HepG2 (cell line): ENCODE data around the gene OLR1. TPM values are rescaled to one million over a fixed set of nuclear protein-coding genes. Genes with fewer than 3 reads are reported as not detected.

Source experiments
- ATAC-seq: fragments of 200-7000 bp; cut with Tn5 transposase; 3 replicates; pipeline ENCODE4 v1.9.1; 2020; ENCODE audit warnings: mild to moderate bottlenecking, moderate library complexity
- BruUV-seq: library from RNA; stranded (reverse); fragments of 400-500 nt; replicated peaks from 2 replicates; lab custom pipeline; 2021; lab: Mats Ljungman, UMichigan
- CTCF ChIA-PET: fragments of 300-600 bp; formaldehyde crosslinking; extraction: SDS; loops from one replicate; lab custom pipeline; 2021; ENCODE audit warnings: low total read pairs, inconsistent platforms, low intra/inter-chr PET ratio; lab: Yijun Ruan, JAX
- POLR2A ChIA-PET: fragments of 350-600 bp; sonication (Branson Sonifier 250); formaldehyde crosslinking; loops from one replicate; lab custom pipeline; 2020; ENCODE audit warnings: antibody characterized with exemption, inconsistent platforms; lab: Yijun Ruan, JAX
- DNase-seq: peaks from one replicate; pipeline ENCODE4 v3.0.0-alpha.2; 2015; ENCODE audit warnings: low spot score
- FAIRE-seq: peaks from 3 replicates; lab custom pipeline; 2011; peaks lifted over from hg19 to GRCh38; lab: Jason Lieb, UNC
- H2AFZ ChIP-seq: one replicate; pipeline ENCODE4 v1.6.1; 2011; ENCODE audit warnings: low read length, inconsistent platforms
- H3K27ac ChIP-seq: fragments of 300-600 bp; 3 replicates; pipeline ENCODE4 v1.8.0; 2011; ENCODE audit warnings: mixed run types, mild to moderate bottlenecking, mixed read lengths, low read length, inconsistent platforms; ENCODE audit not compliant: insufficient read depth; ENCODE audit errors: extremely low read length
- H3K27me3 ChIP-seq, 2 experiments: fragments of 200-600 bp in 1 of 2; 2 replicates in 1 of 2; 3 replicates in 1 of 2; pipeline versions ENCODE4 v1.6.0 to v1.8.0; 2011; ENCODE audit warnings: low read length in 2 of 2, mild to moderate bottlenecking in 2 of 2, moderate library complexity in 2 of 2, inconsistent platforms in 1 of 2; ENCODE audit not compliant: insufficient read depth in 2 of 2, control insufficient read depth in 1 of 2
- H3K36me3 ChIP-seq, 2 experiments: fragments of 200-600 bp in 1 of 2; replicated peaks in 1 of 2; 2 replicates in 1 of 2; 3 replicates in 1 of 2; pipeline versions ENCODE4 v1.5.1 to v1.8.0; 2011; ENCODE audit warnings: low read length in 2 of 2, inconsistent platforms in 1 of 2; ENCODE audit not compliant: insufficient read depth in 2 of 2, control insufficient read depth in 1 of 2
- H3K4me1 ChIP-seq: 2 replicates; pipeline ENCODE4 v1.5.1; 2012; ENCODE audit warnings: low read length, inconsistent platforms; ENCODE audit not compliant: insufficient read depth
- H3K4me2 ChIP-seq: 2 replicates; pipeline ENCODE4 v1.6.0; 2011; ENCODE audit warnings: low read depth, low read length, inconsistent platforms
- H3K4me3 ChIP-seq, 3 experiments: fragments of 200-600 bp in 1 of 3; sonication (generic), shearing (Covaris generic) in 1 of 3; replicated peaks in 1 of 3; 2 replicates each; pipeline ENCODE4 v1.5.1; 2011 to 2016; ENCODE audit warnings: low read length in 3 of 3, inconsistent platforms in 2 of 3, low read depth in 2 of 3, mild to moderate bottlenecking in 2 of 3, control low read depth in 1 of 3, mixed read lengths in 1 of 3; ENCODE audit not compliant: insufficient read depth in 1 of 3
- H3K79me2 ChIP-seq: one replicate; pipeline ENCODE4 v1.6.1; 2011; ENCODE audit warnings: low read length, inconsistent platforms; ENCODE audit not compliant: insufficient read depth
- H3K9ac ChIP-seq: 2 replicates; pipeline ENCODE4 v1.6.0; 2011; ENCODE audit warnings: mild to moderate bottlenecking, low read depth, low read length, inconsistent platforms; ENCODE audit not compliant: insufficient read depth
- H3K9me3 ChIP-seq: 2 replicates; pipeline ENCODE4 v1.5.1; 2012; ENCODE audit warnings: mild to moderate bottlenecking, low read length
- H4K20me1 ChIP-seq: 2 replicates; pipeline ENCODE4 v1.6.0; 2011; ENCODE audit warnings: inconsistent platforms, mild to moderate bottlenecking, low read length, moderate library complexity; ENCODE audit not compliant: insufficient read depth
- BCLAF1 ChIP-seq: fragments of 450-650 bp; IDR thresholded peaks from 2 replicates; pipeline ENCODE4 v1.6.1; 2017; ENCODE audit warnings: mild to moderate bottlenecking
- DPF2 ChIP-seq: sonication (generic); formaldehyde crosslinking; IDR thresholded peaks from 2 replicates; pipeline ENCODE4 v1.4.0; 2020; ENCODE audit warnings: mild to moderate bottlenecking, low read depth, missing genetic modification reagents, borderline replicate concordance
- GPN1 ChIP-seq: sonication (generic); formaldehyde crosslinking; IDR thresholded peaks from 2 replicates; pipeline ENCODE4 v1.5.1; 2020; ENCODE audit warnings: missing genetic modification reagents, borderline replicate concordance
- HNRNPL ChIP-seq: fragments of 200-400 bp; formaldehyde crosslinking; IDR thresholded peaks from 2 replicates; pipeline ENCODE4 v1.6.1; 2017; ENCODE audit warnings: mild to moderate bottlenecking, low read depth, low read length
- KDM5B ChIP-seq: sonication (generic); formaldehyde crosslinking; IDR thresholded peaks from 2 replicates; pipeline ENCODE4 v1.4.0; 2020; ENCODE audit warnings: missing genetic modification reagents, mild to moderate bottlenecking, borderline replicate concordance
- SCMH1 ChIP-seq: sonication (generic); formaldehyde crosslinking; IDR thresholded peaks from 2 replicates; pipeline ENCODE4 v1.9.0; 2021; ENCODE audit warnings: missing genetic modification reagents, mild to moderate bottlenecking, borderline replicate concordance
- ZFP62 ChIP-seq: sonication (generic); formaldehyde crosslinking; IDR thresholded peaks from 2 replicates; pipeline ENCODE4 v1.4.0; 2020; ENCODE audit warnings: missing genetic modification reagents
- ZFX ChIP-seq: sonication (generic); formaldehyde crosslinking; IDR thresholded peaks from 2 replicates; pipeline ENCODE4 v1.4.0; 2020; ENCODE audit warnings: mild to moderate bottlenecking, low read depth, missing genetic modification reagents, moderate library complexity
- ZNF460 ChIP-seq: sonication (generic); formaldehyde crosslinking; IDR thresholded peaks from 2 replicates; pipeline ENCODE4 v1.5.1; 2020; ENCODE audit warnings: missing genetic modification reagents, mild to moderate bottlenecking, borderline replicate concordance
- ZNF510 ChIP-seq: sonication (generic); formaldehyde crosslinking; IDR thresholded peaks from 2 replicates; pipeline ENCODE4 v1.4.0; 2020; ENCODE audit warnings: low read depth, mild to moderate bottlenecking, missing genetic modification reagents
- ZNF891 ChIP-seq: sonication (generic); formaldehyde crosslinking; IDR thresholded peaks from 2 replicates; pipeline ENCODE4 v1.5.0; 2020; ENCODE audit warnings: mild to moderate bottlenecking, missing genetic modification reagents
- WGBS: methylation state at CpG from one replicate; pipeline ENCODE4 v1.1.6; 2017; ENCODE audit warnings: low lambda C conversion rate; 5-methylcytosine and 5-hydroxymethylcytosine counted together
- in situ Hi-C: cut with HindIII; loops from 2 replicates; pipeline ENCODE4 v1.10.0; 2017; ENCODE audit warnings: low pct_unique_long_range_greater_than_20kb; ENCODE audit not compliant: extremely low pct_ligation_motif_present
- intact Hi-C: fragments of 100-400 bp; cut with micrococcal nuclease; formaldehyde crosslinking; loops from one replicate; pipeline ENCODE4 v1.10.0; 2022; ENCODE audit not compliant: unreplicated experiment
- polyA plus RNA-seq, 8 experiments: library from polyadenylated mRNA; depleted of rRNA in 3 of 8; stranded (reverse) in 7 of 8; unstranded in 1 of 8; fragments of >200 nt; fragmentation: Illumina TruSeq in 4 of 8; extraction: Trizol in 4 of 8; gene quantifications; 2 replicates each; pipeline versions ENCODE4 v1.2.1 to v1.2.3, GENCODE V29; 2011 to 2016; ENCODE audit warnings: low read depth in 4 of 8, missing spikeins in 1 of 8, mixed read lengths in 1 of 8; ENCODE audit not compliant: insufficient read depth in 1 of 8
- total RNA-seq, 5 experiments: library from RNA; depleted of rRNA; stranded (reverse); fragments of >200 nt; fragmentation: Illumina TruSeq; extraction: Trizol; gene quantifications; 2 replicates each; pipeline ENCODE4 v1.2.3, GENCODE V29; 2016; ENCODE audit warnings: low read depth in 1 of 5

Gene OLR1
- total and polyA plus RNA-seq, 2 of the 13 experiments (the other 11 are each of a cell fraction or from before 2014, with no cell fraction given), result not detected

GRCh38 chr12:10165421-10165820 is 6.5 kb downstream of the OLR1 start (continued):
- TF ChIP-seq BCLAF1 (no peak), DPF2 (no peak), ZNF460 (CRISPR knock-in tag) (no peak), ZFP62 (no peak), HNRNPL (no peak), ZNF510 (CRISPR knock-in tag) (no peak)
- TF ChIP-seq, all 625 proteins: peak for 0

GRCh38 chr12:10163084-10163483 is 8.8 kb downstream of the OLR1 start:
- Histone ChIP-seq H3K4me3 (no peak overlapping the region), H3K27me3 (no peaks in the 10 kb centered on the region), H3K9ac (no peak overlapping the region), H3K27ac (no peak overlapping the region), H3K4me1 (no peaks in the 10 kb centered on the region), H3K4me2 (no peak overlapping the region), H3K9me3 (no peaks in the 10 kb centered on the region), H4K20me1 (no peaks in the 10 kb centered on the region), H2AFZ (no peak overlapping the region), H3K79me2 (no peaks in the 10 kb centered on the region), H3K36me3 (no peaks in the 10 kb centered on the region)
- TF ChIP-seq SCMH1 (no peak), ZFX (CRISPR knock-in tag) (no peak), KDM5B (CRISPR knock-in tag) (no peak), GPN1 (CRISPR knock-in tag) (no peak), ZNF891 (no peak)
- in situ Hi-C loops, result no loop called here
- BruUV-seq, result no TSS peak
- ATAC-seq (no peak), DNase-seq (no peak), FAIRE-seq (no peak)
- POLR2A ChIA-PET, result no interaction called here
- 15% methylated on average over 3 of the region's 3 CpGs for WGBS
- intact Hi-C loops, result no loop called here
- CTCF ChIA-PET, result no interaction called here
